H9 (cell line): ENCODE results near the gene GGA1. TPM values are rescaled to one million over a fixed set of nuclear protein-coding genes. Genes with fewer than 3 reads are reported as not detected.

Experiments
- DNase-seq: peaks from one replicate; pipeline ENCODE4 v3.0.0-alpha.2; 2017
- H2AFZ ChIP-seq: one replicate; pipeline ENCODE4 v1.6.1; 2013; ENCODE audit warnings: mild to moderate bottlenecking, low read length, control low read depth, moderate library complexity
- H2AK5ac ChIP-seq: 2 replicates; pipeline ENCODE4 v1.6.1; 2013; ENCODE audit warnings: low read length, control low read depth, mixed read lengths; ENCODE audit not compliant: insufficient read length
- H2BK120ac ChIP-seq: one replicate; pipeline ENCODE4 v1.6.1; 2013; ENCODE audit warnings: low read depth, mild to moderate bottlenecking, low read length, control low read depth, inconsistent platforms; ENCODE audit not compliant: poor library complexity, severe bottlenecking
- H2BK12ac ChIP-seq: 2 replicates; pipeline ENCODE4 v1.6.1; 2013; ENCODE audit warnings: low read length, control low read depth, mixed read lengths, low read depth; ENCODE audit not compliant: insufficient read length
- H2BK15ac ChIP-seq: 2 replicates; pipeline ENCODE4 v1.6.1; 2013; ENCODE audit warnings: low read depth, low read length, control low read depth
- H2BK20ac ChIP-seq: one replicate; pipeline ENCODE4 v1.6.1; 2013; ENCODE audit warnings: low read depth, mild to moderate bottlenecking, low read length, control low read depth, inconsistent platforms; ENCODE audit not compliant: poor library complexity, severe bottlenecking
- H2BK5ac ChIP-seq: 2 replicates; pipeline ENCODE4 v1.6.1; 2013; ENCODE audit warnings: low read length, control low read depth, mixed read lengths; ENCODE audit not compliant: insufficient read length
- H3K14ac ChIP-seq: 2 replicates; pipeline ENCODE4 v1.6.1; 2013; ENCODE audit warnings: low read length, control low read depth; ENCODE audit not compliant: insufficient read depth
- H3K18ac ChIP-seq: 2 replicates; pipeline ENCODE4 v1.6.1; 2013; ENCODE audit warnings: low read depth, mild to moderate bottlenecking, mixed read lengths, low read length, control low read depth; ENCODE audit not compliant: insufficient read length
- H3K23ac ChIP-seq: 2 replicates; pipeline ENCODE4 v1.6.1; 2013; ENCODE audit warnings: low read length, control low read depth, mixed read lengths, low read depth; ENCODE audit not compliant: insufficient read length
- H3K23me2 ChIP-seq: 2 replicates; pipeline ENCODE4 v1.6.1; 2013; ENCODE audit warnings: low read depth, mild to moderate bottlenecking, mixed read lengths, low read length, control low read depth; ENCODE audit not compliant: insufficient read length, poor library complexity, severe bottlenecking
- H3K27ac ChIP-seq: 2 replicates; pipeline ENCODE4 v1.5.1; 2013; ENCODE audit warnings: low read length, control low read depth, mixed read lengths, low read depth; ENCODE audit not compliant: insufficient read length
- H3K27me3 ChIP-seq: 2 replicates; pipeline ENCODE4 v1.6.1; 2013; ENCODE audit warnings: low read length, control low read depth, inconsistent platforms; ENCODE audit not compliant: insufficient read depth
- H3K4ac ChIP-seq: 2 replicates; pipeline ENCODE4 v1.6.1; 2013; ENCODE audit warnings: low read depth, mild to moderate bottlenecking, control low read depth, inconsistent platforms, low read length, moderate library complexity
- H3K4me1 ChIP-seq: 2 replicates; pipeline ENCODE4 v1.6.1; 2013; ENCODE audit warnings: low read length, control low read depth, inconsistent platforms; ENCODE audit not compliant: insufficient read depth
- H3K4me2 ChIP-seq: 2 replicates; pipeline ENCODE4 v1.6.1; 2013; ENCODE audit warnings: low read length, control low read depth, mixed read lengths; ENCODE audit not compliant: insufficient read length, insufficient read depth
- H3K56ac ChIP-seq: 2 replicates; pipeline ENCODE4 v1.6.1; 2013; ENCODE audit warnings: low read depth, mild to moderate bottlenecking, mixed read lengths, low read length, control low read depth; ENCODE audit not compliant: insufficient read length
- H3K79me1 ChIP-seq: 2 replicates; pipeline ENCODE4 v1.6.1; 2013; ENCODE audit warnings: low read depth, mild to moderate bottlenecking, moderate library complexity, low read length, control low read depth, inconsistent platforms; ENCODE audit not compliant: insufficient read depth, poor library complexity, severe bottlenecking
- H3K79me2 ChIP-seq: 2 replicates; pipeline ENCODE4 v1.6.1; 2013; ENCODE audit warnings: low read length, control low read depth, inconsistent platforms; ENCODE audit not compliant: insufficient read depth
- H3K9ac ChIP-seq: 2 replicates; pipeline ENCODE4 v1.6.1; 2013; ENCODE audit warnings: low read length, control low read depth, mixed read lengths; ENCODE audit not compliant: insufficient read length; ENCODE audit errors: extremely low read depth
- H3K9me3 ChIP-seq: one replicate; pipeline ENCODE4 v1.6.1; 2013; ENCODE audit warnings: low read depth, low read length, inconsistent platforms; ENCODE audit not compliant: control insufficient read depth
- H3T11ph ChIP-seq: one replicate; pipeline ENCODE4 v1.6.1; 2013; ENCODE audit warnings: mild to moderate bottlenecking, low read length, control low read depth, inconsistent platforms
- H4K20me1 ChIP-seq: one replicate; pipeline ENCODE4 v1.6.1; 2013; ENCODE audit not compliant: control insufficient read depth, insufficient read length, insufficient read depth
- H4K5ac ChIP-seq: 2 replicates; pipeline ENCODE4 v1.6.1; 2013; ENCODE audit warnings: low read depth, mild to moderate bottlenecking, mixed read lengths, low read length, control low read depth; ENCODE audit not compliant: insufficient read length
- H4K8ac ChIP-seq: replicated peaks from 2 replicates; pipeline ENCODE4 v1.6.1; 2013; ENCODE audit warnings: low read length, control low read depth, mixed read lengths, low read depth; ENCODE audit not compliant: insufficient read length
- H4K91ac ChIP-seq: 2 replicates; pipeline ENCODE4 v1.6.1; 2013; ENCODE audit warnings: low read depth, mild to moderate bottlenecking, moderate library complexity, mixed read lengths, low read length, control low read depth; ENCODE audit not compliant: insufficient read length
- H3K27ac Mint-ChIP-seq, 3 experiments: 2 replicates in 2 of 3; 3 replicates in 1 of 3; pipeline ENCODE4 v1.8.0; 2020 to 2021; ENCODE audit warnings: mixed read lengths in 3 of 3, mild to moderate bottlenecking in 1 of 3, moderate library complexity in 1 of 3
- H3K27me3 Mint-ChIP-seq: 2 replicates; pipeline ENCODE4 v1.8.0; 2021; ENCODE audit warnings: low read depth, mild to moderate bottlenecking, moderate library complexity, mixed read lengths
- H3K36me3 Mint-ChIP-seq, 3 experiments: 2 replicates in 2 of 3; 3 replicates in 1 of 3; pipeline ENCODE4 v1.8.0; 2020 to 2021; ENCODE audit warnings: low read depth in 3 of 3, mixed read lengths in 3 of 3; ENCODE audit not compliant: insufficient read depth in 1 of 3
- H3K4me1 Mint-ChIP-seq, 2 experiments: 2 replicates each; pipeline ENCODE4 v1.8.0; 2020; ENCODE audit warnings: mixed read lengths in 2 of 2
- H3K4me3 Mint-ChIP-seq, 2 experiments: 2 replicates in 1 of 2; 3 replicates in 1 of 2; pipeline ENCODE4 v1.8.0; 2020 to 2021; ENCODE audit warnings: mild to moderate bottlenecking in 2 of 2, mixed read lengths in 2 of 2, moderate library complexity in 1 of 2
- H3K9me3 Mint-ChIP-seq, 2 experiments: 2 replicates in 1 of 2; 3 replicates in 1 of 2; pipeline ENCODE4 v1.8.0; 2020; ENCODE audit warnings: mild to moderate bottlenecking in 2 of 2, mixed read lengths in 2 of 2, moderate library complexity in 1 of 2
- WGBS: extraction: QIAGEN DNeasy Blood & Tissue Kit; methylation state at CpG from one replicate; pipeline ENCODE4 v1.1.7; 2013; ENCODE audit warnings: missing lambda C conversion rate, low lambda C conversion rate, mixed read lengths; ENCODE audit not compliant: insufficient read length; ENCODE audit errors: extremely low coverage; 5-methylcytosine and 5-hydroxymethylcytosine counted together
- total RNA-seq: library from RNA; stranded (reverse); gene quantifications from 2 replicates; pipeline ENCODE4 v1.2.1, GENCODE V29; 2021
- TF ChIP-seq, protein P1 (sequence below): fragments of 200-600 bp; sonication (generic); conservative IDR thresholded peaks from 3 replicates; pipeline ENCODE4 v1.8.0; 2021; ENCODE audit warnings: antibody characterized with exemption, mild to moderate bottlenecking

GGA1 gene
- total RNA-seq, 1 experiment from 2014 or later, result 61.7 TPM

DNA sequence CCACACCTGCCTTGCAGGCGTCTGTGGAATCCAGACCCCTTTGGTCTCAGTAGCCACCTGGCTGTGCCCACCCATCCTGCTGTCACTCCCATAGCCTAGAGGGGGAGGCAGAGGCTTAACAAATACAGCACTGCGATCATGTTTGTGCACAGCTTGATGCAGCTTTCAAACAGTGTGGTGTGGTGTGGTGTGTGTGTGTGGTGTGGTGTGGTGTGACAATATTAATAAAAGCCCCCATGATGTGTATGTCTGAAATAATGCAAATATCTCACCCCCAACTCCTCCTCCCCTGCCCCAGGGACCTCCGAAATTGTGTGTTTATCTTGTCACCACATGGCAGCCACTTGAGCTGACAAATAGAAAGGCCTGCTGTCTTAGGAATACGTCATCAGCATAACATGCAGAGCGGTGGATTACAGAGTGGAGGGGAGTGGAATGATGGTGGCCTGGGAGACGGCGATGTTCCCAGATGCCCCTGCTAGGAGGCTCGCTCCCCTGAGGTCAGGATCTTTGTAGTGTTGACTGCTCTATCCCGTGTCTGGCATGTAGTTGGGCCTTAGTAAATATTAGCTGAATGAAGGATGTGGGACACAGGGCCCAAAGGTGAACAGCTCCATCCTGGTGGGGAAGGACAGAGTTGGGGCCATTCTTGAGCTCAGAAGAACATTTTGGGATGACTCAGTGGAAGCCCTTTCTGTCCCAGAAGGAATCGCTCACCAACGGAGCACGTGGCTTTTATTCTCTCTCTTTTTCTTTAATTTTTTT, 52.7 kb downstream of the GGA1 start:
- no peak overlapping the region for H3K4me2 ChIP-seq
- H3K79me2 ChIP-seq, result peaks cover 27% of the 10 kb centered on the region; the same call in 1 of the 2 replicates
- no peak overlapping the region for H3K4ac ChIP-seq
- H3K14ac ChIP-seq, result no peak overlapping the region
- H3K23me2 ChIP-seq, result peaks cover 7% of the 10 kb centered on the region
- H3K23ac ChIP-seq, result no peak overlapping the region
- no peaks in the 10 kb centered on the region for H3K27me3 ChIP-seq
- TF ChIP-seq, protein P1, sequence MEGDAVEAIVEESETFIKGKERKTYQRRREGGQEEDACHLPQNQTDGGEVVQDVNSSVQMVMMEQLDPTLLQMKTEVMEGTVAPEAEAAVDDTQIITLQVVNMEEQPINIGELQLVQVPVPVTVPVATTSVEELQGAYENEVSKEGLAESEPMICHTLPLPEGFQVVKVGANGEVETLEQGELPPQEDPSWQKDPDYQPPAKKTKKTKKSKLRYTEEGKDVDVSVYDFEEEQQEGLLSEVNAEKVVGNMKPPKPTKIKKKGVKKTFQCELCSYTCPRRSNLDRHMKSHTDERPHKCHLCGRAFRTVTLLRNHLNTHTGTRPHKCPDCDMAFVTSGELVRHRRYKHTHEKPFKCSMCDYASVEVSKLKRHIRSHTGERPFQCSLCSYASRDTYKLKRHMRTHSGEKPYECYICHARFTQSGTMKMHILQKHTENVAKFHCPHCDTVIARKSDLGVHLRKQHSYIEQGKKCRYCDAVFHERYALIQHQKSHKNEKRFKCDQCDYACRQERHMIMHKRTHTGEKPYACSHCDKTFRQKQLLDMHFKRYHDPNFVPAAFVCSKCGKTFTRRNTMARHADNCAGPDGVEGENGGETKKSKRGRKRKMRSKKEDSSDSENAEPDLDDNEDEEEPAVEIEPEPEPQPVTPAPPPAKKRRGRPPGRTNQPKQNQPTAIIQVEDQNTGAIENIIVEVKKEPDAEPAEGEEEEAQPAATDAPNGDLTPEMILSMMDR, result peak; percentile 22; the same call in 1 of the 3 replicates
- H2BK5ac ChIP-seq, result no peak overlapping the region
- no peak overlapping the region for H2BK15ac ChIP-seq
- DNase-seq, result no peak
- no peaks in the 10 kb centered on the region for H3K9me3 Mint-ChIP-seq
- no peak overlapping the region for H2AK5ac ChIP-seq
- H3K9ac ChIP-seq, result no peak overlapping the region
- no peak overlapping the region for H3K18ac ChIP-seq
- no peaks in the 10 kb centered on the region for H4K20me1 ChIP-seq
- peaks cover 22 to 23% of the 10 kb centered on the region in 2 experiments for H3K4me1 Mint-ChIP-seq
- H3K79me1 ChIP-seq, result peaks cover 15% of the 10 kb centered on the region
- H3K56ac ChIP-seq, result no peak overlapping the region
- H2AFZ ChIP-seq, result no peak overlapping the region
- peaks cover 2% of the 10 kb centered on the region; the same call in 1 of the 2 replicates for H3K4me1 ChIP-seq
- H3K27ac ChIP-seq, result no peak overlapping the region
- H2BK20ac ChIP-seq, result no peak overlapping the region
- no peak overlapping the region for H2BK12ac ChIP-seq
- no peaks in the 10 kb centered on the region for H3K9me3 ChIP-seq
- peak overlapping the region in 1 of 3 experiments; percentile 75; a peak in 3 of 7 replicates for H3K27ac Mint-ChIP-seq
- no peak overlapping the region for H4K8ac ChIP-seq
- H4K5ac ChIP-seq, result no peak overlapping the region
- WGBS, result no CpG with 5 or more reads among the region's 12 CpGs
- no peak overlapping the region for H3T11ph ChIP-seq
- peaks cover 7 to 27% (median 25%) of the 10 kb centered on the region in 3 experiments; a peak in 6 of 7 replicates for H3K36me3 Mint-ChIP-seq
- H3K4me3 Mint-ChIP-seq, result peak overlapping the region; percentile 39 to 88; a peak in 3 of 5 replicates
- H4K91ac ChIP-seq, result no peak overlapping the region
- no peak overlapping the region for H2BK120ac ChIP-seq
- no peaks in the 10 kb centered on the region for H3K27me3 Mint-ChIP-seq
